ENCODE results near the gene COMP. TPM values are rescaled to one million over a fixed set of nuclear protein-coding genes. Genes with fewer than 3 reads are reported as not detected.

The COMP gene
- total RNA-seq, 1 experiment from 2014 or later, result 0.13 TPM

DNA sequence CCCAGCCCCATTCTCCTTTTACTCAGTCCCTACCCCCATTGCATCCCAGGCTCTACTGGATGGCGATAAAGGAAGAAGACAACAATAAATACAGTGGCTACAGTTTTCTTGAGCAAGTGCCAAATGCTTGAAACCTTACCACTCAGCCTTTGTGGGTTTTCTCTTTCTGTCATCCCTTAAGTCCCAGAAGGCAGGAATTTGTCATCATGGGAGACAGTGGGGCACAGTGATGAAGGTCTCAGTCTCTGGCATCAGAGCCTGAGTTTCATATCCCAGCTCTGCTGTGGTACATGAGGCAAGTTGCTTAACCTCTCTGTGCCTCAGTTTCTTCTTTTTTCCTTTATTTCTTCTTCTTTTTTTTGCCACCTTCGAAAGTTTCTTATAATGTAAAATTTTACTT lies 5.1 kb upstream of the COMP start:
- no peak overlapping the region for H3K27ac Mint-ChIP-seq
- ChIA-PET POLR2A (interaction anchor here (0.7 kb wide), 1 partner anchor 202 kb away, joined by 5 read pairs; no protein-coding TSS in a partner anchor), CTCF (interaction anchor here (0.6 to 1.6 kb wide), 4 partner anchors 13 to 101 kb away, joined by 4 to 9 read pairs (median 4); no protein-coding TSS in a partner anchor)
- no peaks in the 10 kb centered on the region for H3K4me1 Mint-ChIP-seq
- TF ChIP-seq, protein P1, sequence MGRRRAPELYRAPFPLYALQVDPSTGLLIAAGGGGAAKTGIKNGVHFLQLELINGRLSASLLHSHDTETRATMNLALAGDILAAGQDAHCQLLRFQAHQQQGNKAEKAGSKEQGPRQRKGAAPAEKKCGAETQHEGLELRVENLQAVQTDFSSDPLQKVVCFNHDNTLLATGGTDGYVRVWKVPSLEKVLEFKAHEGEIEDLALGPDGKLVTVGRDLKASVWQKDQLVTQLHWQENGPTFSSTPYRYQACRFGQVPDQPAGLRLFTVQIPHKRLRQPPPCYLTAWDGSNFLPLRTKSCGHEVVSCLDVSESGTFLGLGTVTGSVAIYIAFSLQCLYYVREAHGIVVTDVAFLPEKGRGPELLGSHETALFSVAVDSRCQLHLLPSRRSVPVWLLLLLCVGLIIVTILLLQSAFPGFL (CRISPR knock-in tag; IDR thresholded peaks at IDR 0.05; ENCODE audit: borderline replicate concordance), result no peak
- TF ChIP-seq ZNF263 (CRISPR knock-in tag; IDR thresholded peaks at IDR 0.05; ENCODE audit: low read depth), result no peak
- TF ChIP-seq, protein P2, sequence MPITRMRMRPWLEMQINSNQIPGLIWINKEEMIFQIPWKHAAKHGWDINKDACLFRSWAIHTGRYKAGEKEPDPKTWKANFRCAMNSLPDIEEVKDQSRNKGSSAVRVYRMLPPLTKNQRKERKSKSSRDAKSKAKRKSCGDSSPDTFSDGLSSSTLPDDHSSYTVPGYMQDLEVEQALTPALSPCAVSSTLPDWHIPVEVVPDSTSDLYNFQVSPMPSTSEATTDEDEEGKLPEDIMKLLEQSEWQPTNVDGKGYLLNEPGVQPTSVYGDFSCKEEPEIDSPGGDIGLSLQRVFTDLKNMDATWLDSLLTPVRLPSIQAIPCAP (CRISPR knock-in tag; IDR thresholded peaks at IDR 0.05), result no peak
- TF ChIP-seq ZNF423 (CRISPR knock-in tag; IDR thresholded peaks at IDR 0.05), result no peak
- no peak for TF ChIP-seq CREM (CRISPR knock-in tag; IDR thresholded peaks at IDR 0.05)
- TF ChIP-seq, protein P3, sequence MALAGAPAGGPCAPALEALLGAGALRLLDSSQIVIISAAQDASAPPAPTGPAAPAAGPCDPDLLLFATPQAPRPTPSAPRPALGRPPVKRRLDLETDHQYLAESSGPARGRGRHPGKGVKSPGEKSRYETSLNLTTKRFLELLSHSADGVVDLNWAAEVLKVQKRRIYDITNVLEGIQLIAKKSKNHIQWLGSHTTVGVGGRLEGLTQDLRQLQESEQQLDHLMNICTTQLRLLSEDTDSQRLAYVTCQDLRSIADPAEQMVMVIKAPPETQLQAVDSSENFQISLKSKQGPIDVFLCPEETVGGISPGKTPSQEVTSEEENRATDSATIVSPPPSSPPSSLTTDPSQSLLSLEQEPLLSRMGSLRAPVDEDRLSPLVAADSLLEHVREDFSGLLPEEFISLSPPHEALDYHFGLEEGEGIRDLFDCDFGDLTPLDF (CRISPR knock-in tag; IDR thresholded peaks at IDR 0.05), result no peak
- no peak for TF ChIP-seq ZNF232 (CRISPR knock-in tag; IDR thresholded peaks at IDR 0.05)
- no peak for TF ChIP-seq ATF1 (CRISPR knock-in tag; IDR thresholded peaks at IDR 0.05)
- TF ChIP-seq, protein P4, sequence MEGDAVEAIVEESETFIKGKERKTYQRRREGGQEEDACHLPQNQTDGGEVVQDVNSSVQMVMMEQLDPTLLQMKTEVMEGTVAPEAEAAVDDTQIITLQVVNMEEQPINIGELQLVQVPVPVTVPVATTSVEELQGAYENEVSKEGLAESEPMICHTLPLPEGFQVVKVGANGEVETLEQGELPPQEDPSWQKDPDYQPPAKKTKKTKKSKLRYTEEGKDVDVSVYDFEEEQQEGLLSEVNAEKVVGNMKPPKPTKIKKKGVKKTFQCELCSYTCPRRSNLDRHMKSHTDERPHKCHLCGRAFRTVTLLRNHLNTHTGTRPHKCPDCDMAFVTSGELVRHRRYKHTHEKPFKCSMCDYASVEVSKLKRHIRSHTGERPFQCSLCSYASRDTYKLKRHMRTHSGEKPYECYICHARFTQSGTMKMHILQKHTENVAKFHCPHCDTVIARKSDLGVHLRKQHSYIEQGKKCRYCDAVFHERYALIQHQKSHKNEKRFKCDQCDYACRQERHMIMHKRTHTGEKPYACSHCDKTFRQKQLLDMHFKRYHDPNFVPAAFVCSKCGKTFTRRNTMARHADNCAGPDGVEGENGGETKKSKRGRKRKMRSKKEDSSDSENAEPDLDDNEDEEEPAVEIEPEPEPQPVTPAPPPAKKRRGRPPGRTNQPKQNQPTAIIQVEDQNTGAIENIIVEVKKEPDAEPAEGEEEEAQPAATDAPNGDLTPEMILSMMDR (IDR thresholded peaks at IDR 0.05), result no peak
- no peak for TF ChIP-seq ZNF396 (CRISPR knock-in tag; IDR thresholded peaks at IDR 0.05; ENCODE audit: borderline replicate concordance)
- no peak for TF ChIP-seq SOX15 (CRISPR knock-in tag; IDR thresholded peaks at IDR 0.05)
- no peak for TF ChIP-seq ZNF219 (CRISPR knock-in tag; IDR thresholded peaks at IDR 0.05; ENCODE audit: borderline replicate concordance)
- TF ChIP-seq SMAD4 (CRISPR knock-in tag; IDR thresholded peaks at IDR 0.05), result no peak
- no peak for TF ChIP-seq JAZF1 (CRISPR knock-in tag; IDR thresholded peaks at IDR 0.05)
- TF ChIP-seq, protein P5, sequence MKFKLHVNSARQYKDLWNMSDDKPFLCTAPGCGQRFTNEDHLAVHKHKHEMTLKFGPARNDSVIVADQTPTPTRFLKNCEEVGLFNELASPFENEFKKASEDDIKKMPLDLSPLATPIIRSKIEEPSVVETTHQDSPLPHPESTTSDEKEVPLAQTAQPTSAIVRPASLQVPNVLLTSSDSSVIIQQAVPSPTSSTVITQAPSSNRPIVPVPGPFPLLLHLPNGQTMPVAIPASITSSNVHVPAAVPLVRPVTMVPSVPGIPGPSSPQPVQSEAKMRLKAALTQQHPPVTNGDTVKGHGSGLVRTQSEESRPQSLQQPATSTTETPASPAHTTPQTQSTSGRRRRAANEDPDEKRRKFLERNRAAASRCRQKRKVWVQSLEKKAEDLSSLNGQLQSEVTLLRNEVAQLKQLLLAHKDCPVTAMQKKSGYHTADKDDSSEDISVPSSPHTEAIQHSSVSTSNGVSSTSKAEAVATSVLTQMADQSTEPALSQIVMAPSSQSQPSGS (CRISPR knock-in tag; IDR thresholded peaks at IDR 0.05; ENCODE audit: borderline replicate concordance, low read depth), result no peak
- TF ChIP-seq, protein P6, sequence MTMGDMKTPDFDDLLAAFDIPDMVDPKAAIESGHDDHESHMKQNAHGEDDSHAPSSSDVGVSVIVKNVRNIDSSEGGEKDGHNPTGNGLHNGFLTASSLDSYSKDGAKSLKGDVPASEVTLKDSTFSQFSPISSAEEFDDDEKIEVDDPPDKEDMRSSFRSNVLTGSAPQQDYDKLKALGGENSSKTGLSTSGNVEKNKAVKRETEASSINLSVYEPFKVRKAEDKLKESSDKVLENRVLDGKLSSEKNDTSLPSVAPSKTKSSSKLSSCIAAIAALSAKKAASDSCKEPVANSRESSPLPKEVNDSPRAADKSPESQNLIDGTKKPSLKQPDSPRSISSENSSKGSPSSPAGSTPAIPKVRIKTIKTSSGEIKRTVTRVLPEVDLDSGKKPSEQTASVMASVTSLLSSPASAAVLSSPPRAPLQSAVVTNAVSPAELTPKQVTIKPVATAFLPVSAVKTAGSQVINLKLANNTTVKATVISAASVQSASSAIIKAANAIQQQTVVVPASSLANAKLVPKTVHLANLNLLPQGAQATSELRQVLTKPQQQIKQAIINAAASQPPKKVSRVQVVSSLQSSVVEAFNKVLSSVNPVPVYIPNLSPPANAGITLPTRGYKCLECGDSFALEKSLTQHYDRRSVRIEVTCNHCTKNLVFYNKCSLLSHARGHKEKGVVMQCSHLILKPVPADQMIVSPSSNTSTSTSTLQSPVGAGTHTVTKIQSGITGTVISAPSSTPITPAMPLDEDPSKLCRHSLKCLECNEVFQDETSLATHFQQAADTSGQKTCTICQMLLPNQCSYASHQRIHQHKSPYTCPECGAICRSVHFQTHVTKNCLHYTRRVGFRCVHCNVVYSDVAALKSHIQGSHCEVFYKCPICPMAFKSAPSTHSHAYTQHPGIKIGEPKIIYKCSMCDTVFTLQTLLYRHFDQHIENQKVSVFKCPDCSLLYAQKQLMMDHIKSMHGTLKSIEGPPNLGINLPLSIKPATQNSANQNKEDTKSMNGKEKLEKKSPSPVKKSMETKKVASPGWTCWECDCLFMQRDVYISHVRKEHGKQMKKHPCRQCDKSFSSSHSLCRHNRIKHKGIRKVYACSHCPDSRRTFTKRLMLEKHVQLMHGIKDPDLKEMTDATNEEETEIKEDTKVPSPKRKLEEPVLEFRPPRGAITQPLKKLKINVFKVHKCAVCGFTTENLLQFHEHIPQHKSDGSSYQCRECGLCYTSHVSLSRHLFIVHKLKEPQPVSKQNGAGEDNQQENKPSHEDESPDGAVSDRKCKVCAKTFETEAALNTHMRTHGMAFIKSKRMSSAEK (CRISPR knock-in tag; IDR thresholded peaks at IDR 0.05; ENCODE audit: borderline replicate concordance), result no peak
- no peak for TF ChIP-seq ETV6 (CRISPR knock-in tag; IDR thresholded peaks at IDR 0.05)
- TF ChIP-seq, protein P7, sequence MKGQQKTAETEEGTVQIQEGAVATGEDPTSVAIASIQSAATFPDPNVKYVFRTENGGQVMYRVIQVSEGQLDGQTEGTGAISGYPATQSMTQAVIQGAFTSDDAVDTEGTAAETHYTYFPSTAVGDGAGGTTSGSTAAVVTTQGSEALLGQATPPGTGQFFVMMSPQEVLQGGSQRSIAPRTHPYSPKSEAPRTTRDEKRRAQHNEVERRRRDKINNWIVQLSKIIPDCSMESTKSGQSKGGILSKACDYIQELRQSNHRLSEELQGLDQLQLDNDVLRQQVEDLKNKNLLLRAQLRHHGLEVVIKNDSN (CRISPR knock-in tag; IDR thresholded peaks at IDR 0.05), result no peak
- TF ChIP-seq, protein P8, sequence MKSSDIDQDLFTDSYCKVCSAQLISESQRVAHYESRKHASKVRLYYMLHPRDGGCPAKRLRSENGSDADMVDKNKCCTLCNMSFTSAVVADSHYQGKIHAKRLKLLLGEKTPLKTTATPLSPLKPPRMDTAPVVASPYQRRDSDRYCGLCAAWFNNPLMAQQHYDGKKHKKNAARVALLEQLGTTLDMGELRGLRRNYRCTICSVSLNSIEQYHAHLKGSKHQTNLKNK (CRISPR knock-in tag; IDR thresholded peaks at IDR 0.05), result no peak
- TF ChIP-seq, protein P9, sequence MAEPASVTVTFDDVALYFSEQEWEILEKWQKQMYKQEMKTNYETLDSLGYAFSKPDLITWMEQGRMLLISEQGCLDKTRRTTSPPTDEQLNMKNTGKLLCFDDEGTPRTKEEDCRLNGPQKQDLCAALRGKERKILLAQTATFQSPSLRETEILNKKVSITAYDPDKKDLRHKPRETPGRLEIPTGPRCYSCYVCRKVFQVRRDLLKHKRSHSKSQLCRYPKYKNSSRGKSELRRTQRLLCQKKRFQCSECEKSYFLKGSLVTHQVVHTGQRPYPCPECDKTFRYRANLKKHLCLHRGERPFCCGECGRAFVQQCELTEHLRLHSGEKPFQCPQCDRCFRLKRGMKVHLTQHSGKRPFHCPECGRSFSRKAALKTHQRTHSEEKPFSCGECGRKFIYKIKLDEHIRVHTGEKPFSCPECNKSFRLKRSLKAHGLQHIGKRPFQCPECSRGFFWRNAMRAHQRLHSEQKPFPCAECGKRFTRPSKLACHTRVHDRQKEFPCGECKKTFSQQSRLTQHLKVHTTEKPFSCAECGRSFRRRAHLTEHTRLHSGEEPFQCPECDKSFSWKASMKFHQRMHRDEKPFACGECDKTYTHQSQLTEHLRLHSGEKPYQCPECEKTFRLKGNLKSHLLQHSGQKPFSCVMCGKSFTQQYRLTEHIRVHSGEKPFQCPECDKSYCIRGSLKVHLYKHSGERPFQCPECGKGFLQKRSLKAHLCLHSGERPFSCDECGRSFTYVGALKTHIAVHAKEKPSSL (CRISPR knock-in tag; conservative IDR thresholded peaks at IDR 0.05), result no peak
- no peaks in the 10 kb centered on the region for H3K36me3 Mint-ChIP-seq
- H3K4me3 Mint-ChIP-seq, result no peak overlapping the region
- DNase-seq (ENCODE audit: low spot score) (no peak), ATAC-seq (no peak)
- H3K27me3 Mint-ChIP-seq (ENCODE audit: low read depth), result peaks cover 55% of the 10 kb centered on the region
- no peaks in the 10 kb centered on the region for H3K9me3 Mint-ChIP-seq

All from WTC11 (cell line).